GM12891 (cell line): Measurements from ENCODE around the gene RGS3.

Experiments used
- PAX5 ChIP-seq: IDR thresholded peaks from 2 replicates; pipeline ENCODE4 v1.6.1; 2011; ENCODE audit warnings: low read length, moderate library complexity, mild to moderate bottlenecking; ENCODE audit not compliant: insufficient read depth, severe bottlenecking
- TAF1 ChIP-seq: IDR thresholded peaks from 2 replicates; pipeline ENCODE4 v1.6.1; 2011; ENCODE audit warnings: low read depth, low read length, control low read depth

DNA sequence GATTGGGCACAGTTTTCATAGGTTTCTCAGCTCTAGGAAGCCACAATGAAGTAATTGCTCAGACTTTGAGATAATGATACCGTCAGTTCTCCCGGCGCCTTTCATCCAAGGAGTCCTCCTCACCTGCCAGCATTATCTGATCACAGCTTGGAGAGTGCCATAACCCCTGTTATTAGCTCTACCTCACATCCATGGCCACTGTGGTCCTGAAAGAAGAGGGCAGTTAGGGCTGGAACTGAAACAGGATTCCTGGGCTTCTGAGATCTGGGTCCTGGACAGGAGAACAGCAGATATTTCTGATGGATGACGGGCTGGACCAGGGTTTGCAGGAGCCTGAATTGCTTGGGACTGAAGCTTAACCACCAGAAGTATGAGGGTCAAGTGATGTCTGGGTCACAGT, 13.5 kb downstream of the RGS3 start:
- no peak for TF ChIP-seq PAX5
- TF ChIP-seq TAF1, result no peak
